HCT116 (cell line): ENCODE data around the gene CAMK2N2. TPM values are rescaled to one million over a fixed set of nuclear protein-coding genes. Genes with fewer than 3 reads are reported as not detected.

Experiments
- ATAC-seq: fragments of 200-7000 bp; cut with Tn5 transposase; 2 replicates; pipeline ENCODE4 v1.9.1; 2020; ENCODE audit warnings: mild to moderate bottlenecking, moderate library complexity
- BruUV-seq: library from RNA; stranded (reverse); fragments of 400-500 nt; replicated peaks from 2 replicates; lab custom pipeline; 2021; lab: Mats Ljungman, UMichigan
- CTCF ChIA-PET: fragments of 300-600 bp; sonication (Branson Sonifier 250); formaldehyde crosslinking; loops from one replicate; lab custom pipeline; 2021; ENCODE audit warnings: antibody characterized with exemption; lab: Charles Lee
- POLR2A ChIA-PET: fragments of 300-600, 350-600 bp; sonication (Branson Sonifier 250); formaldehyde crosslinking; loops from one replicate; lab custom pipeline; 2021; ENCODE audit warnings: antibody characterized with exemption; lab: Charles Lee
- RAD21 ChIA-PET, 2 experiments: fragments of 300-600 bp; sonication (Branson Sonifier 250); formaldehyde crosslinking; loops; one replicate each; lab custom pipeline; 2023; ENCODE audit warnings: low total read pairs in 2 of 2; ENCODE audit not compliant: uncharacterized antibody in 2 of 2, unreplicated experiment in 2 of 2, low non-redundant PET in 1 of 2; lab: Charles Lee
- DNase-seq: peaks from one replicate; pipeline ENCODE4 v3.0.0-alpha.2; 2010; ENCODE audit warnings: low read depth, low spot score
- H2AFZ ChIP-seq: fragments of 200-600 bp; shearing (Covaris generic), sonication (generic); 2 replicates; pipeline ENCODE4 v1.6.1; 2017; ENCODE audit warnings: low read depth, mixed run types, mixed read lengths, antibody characterized with exemption, low read length; ENCODE audit not compliant: poor library complexity, severe bottlenecking
- H3K27ac ChIP-seq: 2 replicates; pipeline ENCODE4 v1.5.1; 2012; ENCODE audit warnings: low read depth, low read length
- H3K27me3 ChIP-seq: fragments of 200-600 bp; sonication (generic); 2 replicates; pipeline ENCODE4 v1.6.1; 2016; ENCODE audit warnings: mixed run types, low read length, mixed read lengths; ENCODE audit not compliant: insufficient read depth
- H3K36me3 ChIP-seq, 2 experiments: fragments of 200-500 bp in 1 of 2; fragments of 200-600 bp in 1 of 2; sonication (Bioruptor generic) in 1 of 2; sonication (generic) in 1 of 2; 2 replicates each; pipeline versions ENCODE4 v1.5.1 to v1.6.1; 2014 to 2016; ENCODE audit warnings: low read length in 2 of 2, inconsistent platforms in 1 of 2, mixed read lengths in 1 of 2, mixed run types in 1 of 2; ENCODE audit not compliant: insufficient read depth in 2 of 2, control insufficient read depth in 1 of 2
- H3K4me1 ChIP-seq, 2 experiments: fragments of 200-600 bp in 1 of 2; sonication (generic) in 1 of 2; 2 replicates each; pipeline versions ENCODE4 v1.5.1 to v1.6.1; 2012 to 2017; ENCODE audit warnings: low read length in 2 of 2, inconsistent platforms in 1 of 2, mild to moderate bottlenecking in 1 of 2, mixed read lengths in 1 of 2, mixed run types in 1 of 2, moderate library complexity in 1 of 2; ENCODE audit not compliant: insufficient read depth in 2 of 2, control insufficient read depth in 1 of 2
- H3K4me2 ChIP-seq: fragments of 200-600 bp; sonication (generic); 2 replicates; pipeline ENCODE4 v1.6.1; 2017; ENCODE audit warnings: mixed run types, low read length, mixed read lengths
- H3K4me3 ChIP-seq, 2 experiments: fragments of 200-600 bp in 1 of 2; sonication (generic) in 1 of 2; replicated peaks in 1 of 2; 2 replicates each; pipeline ENCODE4 v1.5.1; 2011 to 2016; ENCODE audit warnings: low read length in 2 of 2, control low read depth in 1 of 2, low read depth in 1 of 2, mild to moderate bottlenecking in 1 of 2, mixed read lengths in 1 of 2, mixed run types in 1 of 2
- H3K79me2 ChIP-seq: fragments of 200-600 bp; sonication (generic); 2 replicates; pipeline ENCODE4 v1.6.1; 2017; ENCODE audit warnings: mild to moderate bottlenecking, mixed run types, low read length, moderate library complexity, mixed read lengths; ENCODE audit not compliant: insufficient read depth
- H3K9ac ChIP-seq: fragments of 200-600 bp; sonication (generic); 2 replicates; pipeline ENCODE4 v1.6.1; 2016; ENCODE audit warnings: low read length, mixed read lengths
- H3K9me2 ChIP-seq: fragments of 200-600 bp; sonication (generic), shearing (Covaris generic); 2 replicates; pipeline ENCODE4 v1.6.1; 2017; ENCODE audit warnings: mixed run types, mild to moderate bottlenecking, moderate library complexity; ENCODE audit not compliant: insufficient read depth
- H3K9me3 ChIP-seq, 2 experiments: fragments of 200-500 bp in 1 of 2; fragments of 200-600 bp in 1 of 2; sonication (Bioruptor generic) in 1 of 2; sonication (generic) in 1 of 2; 2 replicates each; pipeline ENCODE4 v1.6.1; 2014 to 2017; ENCODE audit warnings: low read length in 2 of 2, mixed read lengths in 2 of 2, inconsistent platforms in 1 of 2, low read depth in 1 of 2, mild to moderate bottlenecking in 1 of 2, mixed run types in 1 of 2, moderate library complexity in 1 of 2; ENCODE audit not compliant: control insufficient read depth in 1 of 2, insufficient read depth in 1 of 2
- H4K20me1 ChIP-seq: fragments of 200-600 bp; sonication (generic), shearing (Covaris generic); 2 replicates; pipeline ENCODE4 v1.6.1; 2017; ENCODE audit warnings: mixed run types, mild to moderate bottlenecking, moderate library complexity; ENCODE audit not compliant: insufficient read depth
- CBX3 ChIP-seq: IDR thresholded peaks from 2 replicates; pipeline ENCODE4 v1.6.1; 2012; ENCODE audit warnings: low read depth
- EGR1 ChIP-seq: IDR thresholded peaks from 2 replicates; pipeline ENCODE4 v1.6.1; 2012; ENCODE audit warnings: low read depth
- ELF1 ChIP-seq: IDR thresholded peaks from 2 replicates; pipeline ENCODE4 v1.6.1; 2012; ENCODE audit warnings: low read depth, borderline replicate concordance
- EZH2 ChIP-seq: fragments of 200-600 bp; sonication (generic); IDR thresholded peaks from 2 replicates; pipeline ENCODE4 v1.6.1; 2017; ENCODE audit warnings: antibody characterized with exemption, mixed run types
- EZH2phosphoT487 ChIP-seq: fragments of 200-600 bp; IDR thresholded peaks from 2 replicates; pipeline ENCODE4 v1.6.1; 2018; ENCODE audit warnings: antibody characterized with exemption, borderline replicate concordance
- JUND ChIP-seq: IDR thresholded peaks from 2 replicates; pipeline ENCODE4 v1.6.1; 2012
- POLR2AphosphoS5 ChIP-seq: IDR thresholded peaks from 2 replicates; pipeline ENCODE4 v1.6.1; 2011; ENCODE audit warnings: mild to moderate bottlenecking, low read depth, low read length, moderate library complexity
- RAD21 ChIP-seq: IDR thresholded peaks from 2 replicates; pipeline ENCODE4 v1.6.1; 2012; ENCODE audit warnings: low read depth, mild to moderate bottlenecking
- SIN3A ChIP-seq: IDR thresholded peaks from 2 replicates; pipeline ENCODE4 v1.6.1; 2012; ENCODE audit warnings: low read depth
- SP1 ChIP-seq: IDR thresholded peaks from 2 replicates; pipeline ENCODE4 v1.6.1; 2012; ENCODE audit warnings: low read depth
- SRF ChIP-seq: IDR thresholded peaks from 2 replicates; pipeline ENCODE4 v1.6.1; 2012; ENCODE audit warnings: low read depth
- TCF7L2 ChIP-seq: IDR thresholded peaks from 2 replicates; pipeline ENCODE4 v1.7.0; 2011; ENCODE audit warnings: borderline replicate concordance, inconsistent platforms; ENCODE audit not compliant: insufficient read depth, insufficient read length; ENCODE audit errors: extremely low read depth
- YY1 ChIP-seq: IDR thresholded peaks from 2 replicates; pipeline ENCODE4 v1.6.1; 2011; ENCODE audit warnings: low read length, low read depth, moderate library complexity, mild to moderate bottlenecking; ENCODE audit not compliant: insufficient replicate concordance; ENCODE audit errors: extremely low read depth
- ZFX ChIP-seq: fragments of 450-650 bp; IDR thresholded peaks from 2 replicates; pipeline ENCODE4 v1.6.1; 2017
- ZNF274 ChIP-seq: fragments of 200-500 bp; sonication (Bioruptor generic); IDR thresholded peaks from 2 replicates; pipeline ENCODE4 v1.6.1; 2014; ENCODE audit warnings: mild to moderate bottlenecking, low read depth, low read length, inconsistent platforms
- intact Hi-C: fragments of 100-400 bp; cut with micrococcal nuclease; formaldehyde crosslinking; loops from 2 replicates; pipeline ENCODE4 v1.10.0; 2022
- total RNA-seq: library from RNA; stranded (reverse); gene quantifications from one replicate; pipeline ENCODE4 v1.2.1, GENCODE V29; 2021; ENCODE audit not compliant: unreplicated experiment
- TF ChIP-seq, protein P1 (sequence below), 3 experiments: fragments of 200-600 bp in 1 of 3; sonication (generic) in 1 of 3; IDR thresholded peaks in 2 of 3; conservative IDR thresholded peaks in 1 of 3; 2 replicates each; pipeline ENCODE4 v1.5.1; 2012 to 2017; ENCODE audit warnings: low read depth in 2 of 3, low read length in 2 of 3, antibody characterized with exemption in 1 of 3, borderline replicate concordance in 1 of 3, control low read depth in 1 of 3, mild to moderate bottlenecking in 1 of 3, mixed read lengths in 1 of 3, mixed run types in 1 of 3, moderate library complexity in 1 of 3; ENCODE audit not compliant: insufficient read depth in 1 of 3
- TF ChIP-seq, protein P2 (sequence below): IDR thresholded peaks from 2 replicates; pipeline ENCODE4 v1.6.1; 2011; ENCODE audit warnings: mild to moderate bottlenecking, low read length, moderate library complexity; ENCODE audit not compliant: insufficient replicate concordance; ENCODE audit errors: extremely low read depth
- TF ChIP-seq, protein P3 (sequence below): IDR thresholded peaks from 2 replicates; pipeline ENCODE4 v1.6.1; 2012
- TF ChIP-seq, protein P4 (sequence below): IDR thresholded peaks from 2 replicates; pipeline ENCODE4 v1.6.1; 2012; ENCODE audit warnings: low read depth

CAMK2N2 gene
- total RNA-seq, 1 experiment from 2014 or later: 5.1 TPM

DNA sequence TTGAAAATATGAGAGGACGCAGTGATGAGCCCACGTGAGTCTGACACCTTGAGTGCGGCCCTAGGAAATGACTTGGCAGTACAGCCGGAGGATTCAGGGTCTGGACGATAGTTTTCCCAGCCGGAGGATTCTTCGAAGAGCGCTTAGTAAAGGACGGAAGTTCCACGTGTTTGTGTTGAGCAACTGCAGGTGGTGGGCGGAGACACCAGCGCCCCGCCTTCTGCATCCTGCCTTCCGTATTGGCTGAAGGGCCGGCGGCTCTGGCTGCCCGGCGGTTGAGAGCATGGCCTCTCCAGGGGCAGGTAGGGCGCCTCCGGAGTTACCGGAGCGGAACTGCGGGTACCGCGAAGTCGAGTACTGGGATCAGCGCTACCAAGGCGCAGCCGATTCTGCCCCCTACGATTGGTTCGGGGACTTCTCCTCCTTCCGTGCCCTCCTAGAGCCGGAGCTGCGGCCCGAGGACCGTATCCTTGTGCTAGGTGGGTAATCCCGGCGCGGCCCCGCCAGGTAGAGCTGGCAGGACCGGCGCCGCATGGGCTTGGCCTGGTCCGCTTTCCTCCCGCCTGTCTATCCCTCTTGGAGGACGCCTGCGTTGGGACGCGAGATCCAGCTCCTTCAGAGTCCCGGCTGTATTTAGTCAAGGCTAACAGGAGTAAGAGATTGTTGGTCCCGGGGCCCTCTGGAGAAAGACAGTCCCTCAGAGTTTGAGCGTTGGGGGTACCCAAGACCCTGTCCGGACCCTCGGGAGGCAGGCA is 11.8 kb downstream of the CAMK2N2 start, which contains the start of gene EEF1AKMT4:
EEF1AKMT4 (plus strand) TSS at position 261 of the 755 bp plus-strand sequence; CDS start at position 284, 23 bp downstream.
- no peaks in the 10 kb centered on the region for H3K9me2 ChIP-seq
- CTCF ChIA-PET: interaction anchor here (0.7 to 1.1 kb wide), 9 partner anchors 9 to 354 kb away, joined by 3 to 7 read pairs (median 4); no protein-coding TSS in a partner anchor
- peak within 1 kb of the TSS; percentile 89 to 100 for H3K4me3 ChIP-seq
- H2AFZ ChIP-seq: peak within 1 kb of the TSS; percentile 62
- ATAC-seq: peak; percentile 87
- POLR2A ChIA-PET: no interaction called here
- peak; percentile 99 for DNase-seq
- peaks cover 60% of the 10 kb centered on the region for H3K79me2 ChIP-seq
- H3K9me3 ChIP-seq: no peaks in the 10 kb centered on the region
- H3K4me2 ChIP-seq: peak within 1 kb of the TSS; percentile 99
- H3K9ac ChIP-seq: peak within 1 kb of the TSS; percentile 99
- RAD21 ChIA-PET: no interaction called here
- H3K27ac ChIP-seq: peak within 1 kb of the TSS; percentile 93
- intact Hi-C loops: loop anchor here (1.0 to 2.0 kb wide), 4 partner anchors 35 to 105 kb away; no protein-coding TSS in a partner anchor
- no peaks in the 10 kb centered on the region for H4K20me1 ChIP-seq
- peaks cover 3 to 9% of the 10 kb centered on the region in 2 experiments; a peak in 2 of 4 replicates for H3K4me1 ChIP-seq
- no peaks in the 10 kb centered on the region for H3K27me3 ChIP-seq
- H3K36me3 ChIP-seq: peaks cover 6 to 16% of the 10 kb centered on the region in 2 experiments; a peak in 2 of 4 replicates
- TSS peak; percentile 51 for BruUV-seq
- TF ChIP-seq RAD21 (no peak), POLR2AphosphoS5 (peak; percentile 76), CBX3 (no peak), ZNF274 (no peak), EZH2 (no peak), SIN3A (no peak), TCF7L2 (no peak), EZH2phosphoT487 (no peak), SRF (no peak), YY1 (peak; percentile 84), JUND (no peak), ELF1 (no peak), SP1 (no peak), ZFX (peak; percentile 83; the same call in 1 of the 2 replicates), EGR1 (no peak)
- TF ChIP-seq, protein P1, sequence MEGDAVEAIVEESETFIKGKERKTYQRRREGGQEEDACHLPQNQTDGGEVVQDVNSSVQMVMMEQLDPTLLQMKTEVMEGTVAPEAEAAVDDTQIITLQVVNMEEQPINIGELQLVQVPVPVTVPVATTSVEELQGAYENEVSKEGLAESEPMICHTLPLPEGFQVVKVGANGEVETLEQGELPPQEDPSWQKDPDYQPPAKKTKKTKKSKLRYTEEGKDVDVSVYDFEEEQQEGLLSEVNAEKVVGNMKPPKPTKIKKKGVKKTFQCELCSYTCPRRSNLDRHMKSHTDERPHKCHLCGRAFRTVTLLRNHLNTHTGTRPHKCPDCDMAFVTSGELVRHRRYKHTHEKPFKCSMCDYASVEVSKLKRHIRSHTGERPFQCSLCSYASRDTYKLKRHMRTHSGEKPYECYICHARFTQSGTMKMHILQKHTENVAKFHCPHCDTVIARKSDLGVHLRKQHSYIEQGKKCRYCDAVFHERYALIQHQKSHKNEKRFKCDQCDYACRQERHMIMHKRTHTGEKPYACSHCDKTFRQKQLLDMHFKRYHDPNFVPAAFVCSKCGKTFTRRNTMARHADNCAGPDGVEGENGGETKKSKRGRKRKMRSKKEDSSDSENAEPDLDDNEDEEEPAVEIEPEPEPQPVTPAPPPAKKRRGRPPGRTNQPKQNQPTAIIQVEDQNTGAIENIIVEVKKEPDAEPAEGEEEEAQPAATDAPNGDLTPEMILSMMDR (IDR thresholded peaks at IDR 0.05 in 2 of 3, conservative IDR thresholded peaks at IDR 0.05 in 1 of 3; ENCODE audit: borderline replicate concordance in 1 of 3, insufficient read depth in 1 of 3, low read depth in 2 of 3, low read length in 2 of 3): peak in 2 of 3 experiments; percentile 37 to 52; a peak in 4 of 6 replicates
- TF ChIP-seq, protein P2, sequence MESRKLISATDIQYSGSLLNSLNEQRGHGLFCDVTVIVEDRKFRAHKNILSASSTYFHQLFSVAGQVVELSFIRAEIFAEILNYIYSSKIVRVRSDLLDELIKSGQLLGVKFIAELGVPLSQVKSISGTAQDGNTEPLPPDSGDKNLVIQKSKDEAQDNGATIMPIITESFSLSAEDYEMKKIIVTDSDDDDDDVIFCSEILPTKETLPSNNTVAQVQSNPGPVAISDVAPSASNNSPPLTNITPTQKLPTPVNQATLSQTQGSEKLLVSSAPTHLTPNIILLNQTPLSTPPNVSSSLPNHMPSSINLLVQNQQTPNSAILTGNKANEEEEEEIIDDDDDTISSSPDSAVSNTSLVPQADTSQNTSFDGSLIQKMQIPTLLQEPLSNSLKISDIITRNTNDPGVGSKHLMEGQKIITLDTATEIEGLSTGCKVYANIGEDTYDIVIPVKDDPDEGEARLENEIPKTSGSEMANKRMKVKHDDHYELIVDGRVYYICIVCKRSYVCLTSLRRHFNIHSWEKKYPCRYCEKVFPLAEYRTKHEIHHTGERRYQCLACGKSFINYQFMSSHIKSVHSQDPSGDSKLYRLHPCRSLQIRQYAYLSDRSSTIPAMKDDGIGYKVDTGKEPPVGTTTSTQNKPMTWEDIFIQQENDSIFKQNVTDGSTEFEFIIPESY: peak; percentile 27
- TF ChIP-seq, protein P3, sequence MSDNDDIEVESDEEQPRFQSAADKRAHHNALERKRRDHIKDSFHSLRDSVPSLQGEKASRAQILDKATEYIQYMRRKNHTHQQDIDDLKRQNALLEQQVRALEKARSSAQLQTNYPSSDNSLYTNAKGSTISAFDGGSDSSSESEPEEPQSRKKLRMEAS: no peak
- TF ChIP-seq, protein P4, sequence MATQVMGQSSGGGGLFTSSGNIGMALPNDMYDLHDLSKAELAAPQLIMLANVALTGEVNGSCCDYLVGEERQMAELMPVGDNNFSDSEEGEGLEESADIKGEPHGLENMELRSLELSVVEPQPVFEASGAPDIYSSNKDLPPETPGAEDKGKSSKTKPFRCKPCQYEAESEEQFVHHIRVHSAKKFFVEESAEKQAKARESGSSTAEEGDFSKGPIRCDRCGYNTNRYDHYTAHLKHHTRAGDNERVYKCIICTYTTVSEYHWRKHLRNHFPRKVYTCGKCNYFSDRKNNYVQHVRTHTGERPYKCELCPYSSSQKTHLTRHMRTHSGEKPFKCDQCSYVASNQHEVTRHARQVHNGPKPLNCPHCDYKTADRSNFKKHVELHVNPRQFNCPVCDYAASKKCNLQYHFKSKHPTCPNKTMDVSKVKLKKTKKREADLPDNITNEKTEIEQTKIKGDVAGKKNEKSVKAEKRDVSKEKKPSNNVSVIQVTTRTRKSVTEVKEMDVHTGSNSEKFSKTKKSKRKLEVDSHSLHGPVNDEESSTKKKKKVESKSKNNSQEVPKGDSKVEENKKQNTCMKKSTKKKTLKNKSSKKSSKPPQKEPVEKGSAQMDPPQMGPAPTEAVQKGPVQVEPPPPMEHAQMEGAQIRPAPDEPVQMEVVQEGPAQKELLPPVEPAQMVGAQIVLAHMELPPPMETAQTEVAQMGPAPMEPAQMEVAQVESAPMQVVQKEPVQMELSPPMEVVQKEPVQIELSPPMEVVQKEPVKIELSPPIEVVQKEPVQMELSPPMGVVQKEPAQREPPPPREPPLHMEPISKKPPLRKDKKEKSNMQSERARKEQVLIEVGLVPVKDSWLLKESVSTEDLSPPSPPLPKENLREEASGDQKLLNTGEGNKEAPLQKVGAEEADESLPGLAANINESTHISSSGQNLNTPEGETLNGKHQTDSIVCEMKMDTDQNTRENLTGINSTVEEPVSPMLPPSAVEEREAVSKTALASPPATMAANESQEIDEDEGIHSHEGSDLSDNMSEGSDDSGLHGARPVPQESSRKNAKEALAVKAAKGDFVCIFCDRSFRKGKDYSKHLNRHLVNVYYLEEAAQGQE: no peak
